Naive thymus-derived CD8-positive, alpha-beta T cell (primary cell): Measurements from ENCODE around the gene ADAR. TPM values are rescaled to one million over a fixed set of nuclear protein-coding genes. Genes with fewer than 3 reads are reported as not detected.

Experiments used
- ATAC-seq, 2 donors: fragments of 150-1000 bp; cut with Tn5 transposase in 1 of 2; sonication (Bioruptor Pico), chemical (Tn5 transposase) in 1 of 2; 1 replicate in 1 of 2; 2 replicates in 1 of 2; pipeline ENCODE4 v1.10.0; 2021; ENCODE audit warnings: mild to moderate bottlenecking in 2 of 2, moderate library complexity in 2 of 2
- POLR2A ChIA-PET: fragments of 350-600 bp; sonication (Branson Sonifier 250); formaldehyde crosslinking; loops from one replicate; lab custom pipeline; 2021; ENCODE audit warnings: antibody characterized with exemption; lab: Charles Lee
- DNase-seq, 10 donors: peaks; one replicate each; pipeline versions ENCODE4 v3.0.0 to v3.0.0-alpha.2; 2020 to 2022
- H3K27ac Mint-ChIP-seq, 10 donors: one replicate each; pipeline ENCODE4 v1.8.0; 2020 to 2022; ENCODE audit warnings: mild to moderate bottlenecking in 10 of 10, mixed read lengths in 10 of 10, moderate library complexity in 4 of 10, inconsistent platforms in 1 of 10
- H3K27me3 Mint-ChIP-seq, 5 donors: one replicate each; pipeline ENCODE4 v1.8.0; 2021 to 2022; ENCODE audit warnings: mixed read lengths in 5 of 5
- H3K36me3 Mint-ChIP-seq, 3 donors: one replicate each; pipeline ENCODE4 v1.8.0; 2020 to 2022; ENCODE audit warnings: mixed read lengths in 3 of 3, mild to moderate bottlenecking in 2 of 3, inconsistent platforms in 1 of 3
- H3K4me1 Mint-ChIP-seq, 4 donors: one replicate each; pipeline ENCODE4 v1.8.0; 2021 to 2022; ENCODE audit warnings: mixed read lengths in 4 of 4
- H3K4me3 Mint-ChIP-seq, 10 donors: one replicate each; pipeline ENCODE4 v1.8.0; 2020 to 2022; ENCODE audit warnings: mild to moderate bottlenecking in 10 of 10, mixed read lengths in 10 of 10, moderate library complexity in 6 of 10, inconsistent platforms in 1 of 10
- H3K9me3 Mint-ChIP-seq, 9 donors: one replicate each; pipeline ENCODE4 v1.8.0; 2020 to 2022; ENCODE audit warnings: mixed read lengths in 9 of 9, mild to moderate bottlenecking in 3 of 9, inconsistent platforms in 1 of 9, moderate library complexity in 1 of 9
- polyA plus RNA-seq, 3 donors: library from polyadenylated mRNA; unstranded; fragments of 300-500 nt; fragmentation: Illumina TruSeq; gene quantifications; one replicate each; pipeline ENCODE4 v1.2.3, GENCODE V29; 2021
- total RNA-seq, 8 experiments: library from RNA in 2 of 8; stranded (reverse) in 2 of 8; gene quantifications; one replicate each; pipeline ENCODE4 v1.2.3 and lab custom pipeline; 2021 to 2026

Gene ADAR
- total and polyA plus RNA-seq, 5 experiments from 2014 or later = 93.2 to 251 (median 132) TPM

GRCh38 chr1:154552036-154552435, 56.0 kb downstream of the ADAR start:
- POLR2A ChIA-PET = interaction anchor here (0.5 kb wide), 1 partner anchor 930 kb away, joined by 4 read pairs; no protein-coding TSS in a partner anchor
- no peak for DNase-seq
- Mint-ChIP-seq H3K36me3 (peaks cover 6 to 77% (median 9%) of the 10 kb centered on the region in 3 donors), H3K4me1 (peaks cover 23 to 40% (median 34%) of the 10 kb centered on the region in 4 donors), H3K27ac (peak overlapping the region in 1 of 10 donors; percentile 33), H3K27me3 (no peaks in the 10 kb centered on the region), H3K9me3 (no peaks in the 10 kb centered on the region), H3K4me3 (no peak overlapping the region)
- no peak for ATAC-seq

DNA sequence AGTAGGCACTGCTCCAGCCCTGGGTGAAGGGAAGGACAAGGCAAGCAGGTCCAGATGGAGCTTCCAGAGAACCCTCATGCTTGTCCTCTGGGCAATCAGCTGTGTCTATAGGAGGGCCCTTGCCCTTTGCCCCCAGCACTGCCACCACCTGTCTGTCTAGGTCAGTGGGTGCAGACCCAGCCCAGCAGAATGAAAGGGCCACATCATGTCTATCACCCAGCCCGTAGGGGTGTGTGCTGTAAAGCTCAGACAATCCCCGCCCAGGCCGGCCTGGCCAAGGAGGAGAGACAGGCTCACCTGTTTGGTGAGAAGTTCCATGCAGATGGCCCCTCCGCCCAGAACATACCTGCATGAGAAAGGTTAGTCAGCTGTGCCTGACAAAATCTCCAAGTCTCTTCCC, 56.5 kb downstream of the ADAR start:
- no peak for DNase-seq
- Mint-ChIP-seq H3K4me3 (no peak overlapping the region), H3K27ac (peak overlapping the region in 1 of 10 donors; percentile 11), H3K36me3 (peaks cover 6 to 77% (median 9%) of the 10 kb centered on the region in 3 donors), H3K4me1 (peaks cover 23 to 36% (median 28%) of the 10 kb centered on the region in 4 donors), H3K27me3 (no peaks in the 10 kb centered on the region), H3K9me3 (no peaks in the 10 kb centered on the region)
- ATAC-seq = no peak
- POLR2A ChIA-PET = no interaction called here

DNA sequence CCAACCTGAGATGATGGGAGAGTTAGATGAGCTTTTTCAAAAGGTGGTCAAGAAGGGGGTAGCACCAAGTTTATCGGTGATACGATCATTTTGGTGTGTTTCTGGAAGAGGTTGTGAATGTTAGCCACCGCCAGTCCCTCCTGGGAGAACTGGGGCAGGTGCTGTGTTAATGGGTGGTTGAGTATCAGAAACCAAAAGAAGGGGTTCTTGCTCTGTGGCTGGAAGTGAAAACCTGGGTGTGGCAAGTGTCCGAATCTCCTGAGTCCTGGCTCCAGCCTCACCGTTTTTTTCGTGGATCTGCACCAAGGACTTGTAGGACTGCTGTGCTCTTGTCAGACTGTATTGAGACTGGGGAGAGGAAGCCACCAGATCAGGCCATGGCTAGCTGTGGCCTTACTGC, 57.3 kb downstream of the ADAR start:
- H3K36me3 Mint-ChIP-seq = peaks cover 6 to 68% (median 9%) of the 10 kb centered on the region in 3 donors
- H3K27me3 Mint-ChIP-seq = no peaks in the 10 kb centered on the region
- POLR2A ChIA-PET = no interaction called here
- H3K4me1 Mint-ChIP-seq = peaks cover 18 to 29% (median 23%) of the 10 kb centered on the region in 4 donors
- peak overlapping the region in 2 of 10 donors; percentile 54 to 78 for H3K27ac Mint-ChIP-seq
- ATAC-seq (no peak), DNase-seq (no peak)
- H3K4me3 Mint-ChIP-seq = no peak overlapping the region
- H3K9me3 Mint-ChIP-seq = no peaks in the 10 kb centered on the region

DNA sequence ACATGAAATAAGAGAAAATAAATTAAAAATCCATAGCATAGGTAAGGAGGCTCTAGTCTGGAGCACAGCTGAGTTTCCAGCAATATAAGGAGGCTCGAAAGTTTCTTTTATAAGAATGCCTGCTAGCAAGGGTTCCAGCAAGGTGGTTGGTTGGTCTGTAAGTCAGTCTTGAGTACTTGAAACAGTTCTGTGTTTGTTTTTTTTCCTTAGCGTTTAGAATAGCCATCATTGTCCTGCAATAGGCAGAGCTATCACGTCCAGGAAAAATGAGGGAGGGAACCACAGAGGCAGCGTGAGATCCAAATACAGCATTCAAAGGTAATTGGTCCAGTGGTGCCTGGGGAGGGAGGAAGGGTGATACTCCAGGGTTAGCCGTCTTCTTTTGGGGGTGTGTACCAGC, 57.9 kb downstream of the ADAR start:
- Mint-ChIP-seq H3K4me1 (peaks cover 14 to 25% (median 23%) of the 10 kb centered on the region in 4 donors), H3K36me3 (peaks cover 6 to 63% (median 9%) of the 10 kb centered on the region in 3 donors), H3K9me3 (no peaks in the 10 kb centered on the region), H3K27ac (peak overlapping the region in 3 of 10 donors; percentile 8 to 69 (median 54)), H3K27me3 (no peaks in the 10 kb centered on the region), H3K4me3 (no peak overlapping the region)
- DNase-seq = no peak
- no peak for ATAC-seq
- POLR2A ChIA-PET = interaction anchor here (0.6 kb wide), 1 partner anchor 266 kb away, joined by 3 read pairs; no protein-coding TSS in a partner anchor

GRCh38 chr1:154549202-154549770, 58.7 kb downstream of the ADAR start:
- peaks cover 6 to 55% (median 9%) of the 10 kb centered on the region in 3 donors for H3K36me3 Mint-ChIP-seq
- H3K27ac Mint-ChIP-seq = peak overlapping the region in 7 of 10 donors; percentile 10 to 75 (median 40)
- no peaks in the 10 kb centered on the region for H3K9me3 Mint-ChIP-seq
- no peak overlapping the region for H3K4me3 Mint-ChIP-seq
- no peak for ATAC-seq
- peaks cover 12 to 25% (median 22%) of the 10 kb centered on the region in 4 donors for H3K4me1 Mint-ChIP-seq
- POLR2A ChIA-PET = interaction anchor here (0.6 kb wide), 1 partner anchor 265 kb away, joined by 3 read pairs; no protein-coding TSS in a partner anchor
- no peak for DNase-seq
- H3K27me3 Mint-ChIP-seq = peaks cover 0 to 3% (median 0%) of the 10 kb centered on the region in 5 donors

DNA sequence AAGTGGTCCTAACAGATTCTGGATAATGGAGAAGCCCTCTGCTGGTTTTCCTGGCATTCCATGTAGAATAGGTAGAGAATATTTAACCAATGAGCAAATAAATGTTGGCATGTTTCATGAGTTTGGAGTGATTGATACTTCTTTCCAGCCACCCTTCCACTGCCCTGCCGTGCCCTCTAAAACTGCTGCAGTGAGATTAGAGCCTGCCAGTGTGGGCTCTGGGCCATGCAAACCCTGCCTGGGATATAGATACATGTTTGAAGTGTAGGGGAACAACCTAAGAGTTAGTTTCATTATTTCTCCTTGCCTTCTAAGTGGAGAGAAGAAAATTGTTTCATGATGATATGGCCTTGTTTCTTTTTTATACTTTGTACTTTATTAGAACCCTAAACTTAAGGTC, 60.0 kb downstream of the ADAR start:
- DNase-seq (no peak), ATAC-seq (no peak)
- H3K36me3 Mint-ChIP-seq = peaks cover 2 to 43% (median 6%) of the 10 kb centered on the region in 3 donors
- H3K4me1 Mint-ChIP-seq = peaks cover 12 to 25% (median 17%) of the 10 kb centered on the region in 4 donors
- POLR2A ChIA-PET = interaction anchor here (0.6 kb wide), 1 partner anchor 162 kb away, joined by 4 read pairs; no protein-coding TSS in a partner anchor
- peaks cover 0 to 3% (median 0%) of the 10 kb centered on the region in 5 donors for H3K27me3 Mint-ChIP-seq
- no peaks in the 10 kb centered on the region for H3K9me3 Mint-ChIP-seq
- H3K27ac Mint-ChIP-seq = peak overlapping the region in 4 of 10 donors; percentile 45 to 67 (median 53)
- no peak overlapping the region for H3K4me3 Mint-ChIP-seq

GRCh38 chr1:154547105-154547732, 60.8 kb downstream of the ADAR start:
- Mint-ChIP-seq H3K36me3 (peaks cover 2 to 35% (median 6%) of the 10 kb centered on the region in 3 donors), H3K27ac (peak overlapping the region in 3 of 10 donors; percentile 48 to 69 (median 67)), H3K9me3 (no peaks in the 10 kb centered on the region), H3K4me1 (peaks cover 12 to 25% (median 17%) of the 10 kb centered on the region in 4 donors), H3K27me3 (peaks cover 0 to 3% (median 0%) of the 10 kb centered on the region in 5 donors), H3K4me3 (no peak overlapping the region)
- ATAC-seq (no peak), DNase-seq (no peak)
- POLR2A ChIA-PET = interaction anchor here (0.7 to 0.8 kb wide), 2 partner anchors 66 to 78 kb away, joined by 3 to 4 read pairs; no protein-coding TSS in a partner anchor

GRCh38 chr1:154546264-154547063, 61.5 kb downstream of the ADAR start:
- Mint-ChIP-seq H3K27ac (peak overlapping the region in 3 of 10 donors; percentile 43 to 80 (median 59)), H3K27me3 (peaks cover 0 to 3% (median 2%) of the 10 kb centered on the region in 5 donors), H3K36me3 (peaks cover 2 to 28% (median 6%) of the 10 kb centered on the region in 3 donors), H3K4me3 (no peak overlapping the region), H3K4me1 (peaks cover 12 to 25% (median 17%) of the 10 kb centered on the region in 4 donors), H3K9me3 (no peaks in the 10 kb centered on the region)
- POLR2A ChIA-PET = interaction anchor here (0.6 to 0.8 kb wide), 3 partner anchors 65 to 554 kb away, joined by 3 to 4 read pairs (median 3); no protein-coding TSS in a partner anchor
- DNase-seq (peak; percentile 21 to 73 (median 44)), ATAC-seq (peak; percentile 83 to 92)

- POLR2A ChIA-PET = no interaction called here
- H3K4me3 Mint-ChIP-seq = no peak overlapping the region
Measured at GRCh38 chr1:154541231-154541630, 66.8 kb downstream of the ADAR start.

GRCh38 chr1:154539486-154540483, 68.2 kb downstream of the ADAR start:
- Mint-ChIP-seq H3K36me3 (no peaks in the 10 kb centered on the region), H3K4me3 (no peak overlapping the region), H3K27ac (peak overlapping the region in 2 of 10 donors; percentile 36 to 86), H3K4me1 (peaks cover 0 to 3% (median 0%) of the 10 kb centered on the region in 4 donors), H3K27me3 (peaks cover 0 to 15% (median 8%) of the 10 kb centered on the region in 5 donors), H3K9me3 (peaks cover 0 to 5% (median 0%) of the 10 kb centered on the region in 9 donors)
- ATAC-seq (no peak), DNase-seq (no peak)
- POLR2A ChIA-PET = no interaction called here

More at GRCh38 chr1:154541231-154541630, 66.8 kb downstream of the ADAR start:
- no peak for DNase-seq
- Mint-ChIP-seq H3K4me1 (peaks cover 0 to 8% (median 0%) of the 10 kb centered on the region in 4 donors), H3K27me3 (peaks cover 0 to 11% (median 8%) of the 10 kb centered on the region in 5 donors), H3K9me3 (no peaks in the 10 kb centered on the region), H3K27ac (no peak overlapping the region), H3K36me3 (no peaks in the 10 kb centered on the region)
- no peak for ATAC-seq

DNA sequence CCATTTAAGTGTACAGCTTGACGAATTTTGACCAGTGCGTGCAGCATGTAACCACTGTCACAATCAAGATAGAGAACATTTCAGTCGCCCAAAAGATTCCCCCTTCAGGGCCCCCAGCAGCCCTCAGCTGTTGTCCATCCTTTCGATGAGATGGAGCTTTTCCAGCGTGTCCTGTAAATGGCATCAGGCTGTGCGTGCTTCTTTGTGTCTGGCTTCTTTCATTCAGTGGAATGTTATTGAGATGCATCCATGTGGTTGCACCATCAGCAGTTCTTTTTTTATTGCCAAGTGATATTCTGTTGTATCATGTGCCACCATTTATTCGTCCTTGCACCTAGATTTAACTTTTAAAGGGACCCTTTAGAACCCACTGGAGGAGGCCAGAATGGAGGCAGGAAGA, 71.4 kb downstream of the ADAR start:
- H3K36me3 Mint-ChIP-seq = no peaks in the 10 kb centered on the region

More for the DNA sequence above, 71.4 kb downstream of the ADAR start:
- Mint-ChIP-seq H3K27ac (no peak overlapping the region), H3K4me1 (peaks cover 0 to 3% (median 0%) of the 10 kb centered on the region in 4 donors), H3K27me3 (peaks cover 0 to 14% (median 10%) of the 10 kb centered on the region in 5 donors), H3K4me3 (no peak overlapping the region), H3K9me3 (peaks cover 0 to 5% (median 0%) of the 10 kb centered on the region in 9 donors)
- DNase-seq (no peak), ATAC-seq (no peak)
- POLR2A ChIA-PET = no interaction called here
